Measurements from ENCODE around the gene FABP1.

FABP1 gene

GRCh38 chr2:88087763-88088162 is 40.1 kb downstream of the FABP1 start:
- no peaks in the 10 kb centered on the region for H3K79me2 ChIP-seq (ENCODE audit: low read length)
- no peak for DNase-seq
- no peaks in the 10 kb centered on the region for H3K4me1 ChIP-seq (ENCODE audit: low read length)
- H3K4me3 ChIP-seq (ENCODE audit: low read length): no peak overlapping the region
- H3K9me2 ChIP-seq (replicated peaks; ENCODE audit: insufficient read depth, low read length): no peaks in the 10 kb centered on the region
- no peak overlapping the region for H3K9ac ChIP-seq (ENCODE audit: low read length)
- H3K9me3 ChIP-seq (replicated peaks; ENCODE audit: insufficient read depth, low read length): no peaks in the 10 kb centered on the region
- H4K20me1 ChIP-seq (ENCODE audit: insufficient read depth, low read length): no peaks in the 10 kb centered on the region
- no peak overlapping the region for H2AFZ ChIP-seq (ENCODE audit: low read length)
- TF ChIP-seq EZH2phosphoT487 (IDR thresholded peaks at IDR 0.05; ENCODE audit: low read length) (no peak), CTCF (IDR thresholded peaks at IDR 0.05; ENCODE audit: low read length) (no peak)
- H3K36me3 ChIP-seq (replicated peaks; ENCODE audit: insufficient read depth, low read length): no peaks in the 10 kb centered on the region
- no peak overlapping the region for H3K27ac ChIP-seq (ENCODE audit: low read length)
- no peaks in the 10 kb centered on the region for H3F3A ChIP-seq (ENCODE audit: insufficient read depth, low read length)
- H3K4me2 ChIP-seq (ENCODE audit: low read depth, low read length): no peak overlapping the region
- no peaks in the 10 kb centered on the region for H3K27me3 ChIP-seq (replicated peaks; ENCODE audit: insufficient read depth, low read length)

- no peak overlapping the region for H3K4me2 ChIP-seq (ENCODE audit: low read depth, low read length)
- no peaks in the 10 kb centered on the region for H3K36me3 ChIP-seq (replicated peaks; ENCODE audit: insufficient read depth, low read length)
- no peak for DNase-seq
- H2AFZ ChIP-seq (ENCODE audit: low read length): no peak overlapping the region
- no peak overlapping the region for H3K27ac ChIP-seq (ENCODE audit: low read length)
- no peaks in the 10 kb centered on the region for H3K9me2 ChIP-seq (replicated peaks; ENCODE audit: insufficient read depth, low read length)
- H3K79me2 ChIP-seq (ENCODE audit: low read length): no peaks in the 10 kb centered on the region
- no peaks in the 10 kb centered on the region for H3F3A ChIP-seq (ENCODE audit: insufficient read depth, low read length)
- no peaks in the 10 kb centered on the region for H4K20me1 ChIP-seq (ENCODE audit: insufficient read depth, low read length)
- H3K4me1 ChIP-seq (ENCODE audit: low read length): no peaks in the 10 kb centered on the region
- H3K27me3 ChIP-seq (replicated peaks; ENCODE audit: insufficient read depth, low read length): no peaks in the 10 kb centered on the region
- no peak overlapping the region for H3K9ac ChIP-seq (ENCODE audit: low read length)
- TF ChIP-seq EZH2phosphoT487 (IDR thresholded peaks at IDR 0.05; ENCODE audit: low read length): no peak
- TF ChIP-seq EZH2 (optimal IDR thresholded peaks at IDR 0.05; ENCODE audit: low read depth, low read length): no peak
- no peak for TF ChIP-seq CTCF (IDR thresholded peaks at IDR 0.05; ENCODE audit: low read length)
- no peaks in the 10 kb centered on the region for H3K9me3 ChIP-seq (replicated peaks; ENCODE audit: insufficient read depth, low read length)
- no peak overlapping the region for H3K4me3 ChIP-seq (ENCODE audit: low read length)
Measured at GRCh38 chr2:88087073-88087472, 40.8 kb downstream of the FABP1 start.

- Histone ChIP-seq H3K4me1 (ENCODE audit: low read length) (no peaks in the 10 kb centered on the region), H3F3A (ENCODE audit: insufficient read depth, low read length) (no peaks in the 10 kb centered on the region), H3K79me2 (ENCODE audit: low read length) (no peaks in the 10 kb centered on the region), H2AFZ (ENCODE audit: low read length) (no peak overlapping the region), H3K27ac (ENCODE audit: low read length) (no peak overlapping the region), H3K4me3 (ENCODE audit: low read length) (no peak overlapping the region), H3K4me2 (ENCODE audit: low read depth, low read length) (no peak overlapping the region), H3K36me3 (replicated peaks; ENCODE audit: insufficient read depth, low read length) (no peaks in the 10 kb centered on the region), H3K9me3 (replicated peaks; ENCODE audit: insufficient read depth, low read length) (no peaks in the 10 kb centered on the region), H3K27me3 (replicated peaks; ENCODE audit: insufficient read depth, low read length) (no peaks in the 10 kb centered on the region), H4K20me1 (ENCODE audit: insufficient read depth, low read length) (no peaks in the 10 kb centered on the region), H3K9me2 (replicated peaks; ENCODE audit: insufficient read depth, low read length) (no peaks in the 10 kb centered on the region), H3K9ac (ENCODE audit: low read length) (no peak overlapping the region)
- no peak for DNase-seq
- TF ChIP-seq CTCF (IDR thresholded peaks at IDR 0.05; ENCODE audit: low read length) (no peak), EZH2 (optimal IDR thresholded peaks at IDR 0.05; ENCODE audit: low read depth, low read length) (no peak), EZH2phosphoT487 (IDR thresholded peaks at IDR 0.05; ENCODE audit: low read length) (no peak)
Measured at GRCh38 chr2:88086401-88086800, 41.5 kb downstream of the FABP1 start.

Data from MM.1S (cell line).